Measurements from ENCODE around the gene ACAD8. TPM values are rescaled to one million over a fixed set of nuclear protein-coding genes. Genes with fewer than 3 reads are reported as not detected.
A peak's percentile ranks its signal among the peaks of the same experiment; 100 is the strongest.
"Not testable (repeated sequence)": the region's sequence is repeated elsewhere in the genome, so short reads cannot be mapped to it uniquely, and the experiment has no call there.

Gene ACAD8
- total RNA-seq, 3 donors from 2014 or later = 20.5 to 46.2 (median 40.4) TPM

GRCh38 chr11:134276396-134277182 lies 23.2 kb downstream of the ACAD8 start:
- peak overlapping the region; percentile 13 to 64 (median 45) for H3K4me3 ChIP-seq
- TF ChIP-seq POLR2AphosphoS5 (IDR thresholded peaks at IDR 0.05) (no peak), CTCF (IDR thresholded peaks at IDR 0.05) (no peak), POLR2A (IDR thresholded peaks at IDR 0.05) (no peak)
- peaks cover 0 to 61% of the 10 kb centered on the region in 2 donors for H3K27me3 ChIP-seq
- H3K9me3 ChIP-seq = no peaks in the 10 kb centered on the region
- H3K27ac ChIP-seq = no peak overlapping the region
- H3K36me3 ChIP-seq = no peaks in the 10 kb centered on the region
- DNase-seq (ENCODE audit: low spot score in 2 of 2) = peak in 1 of 2 donors; percentile 6
- intact Hi-C loops (cut with DNase I; ENCODE audit: low total_unique reads) = no loop called here
- peaks cover 3 to 6% of the 10 kb centered on the region in 2 donors for H3K4me1 ChIP-seq

GRCh38 chr11:134277183-134278001 lies 24.0 kb downstream of the ACAD8 start:
- DNase-seq (ENCODE audit: low spot score in 2 of 2) = peak in 1 of 2 donors; percentile 16
- Histone ChIP-seq H3K4me1 (peaks cover 3 to 6% of the 10 kb centered on the region in 2 donors), H3K4me3 (peak overlapping the region in 2 of 3 donors; percentile 45 to 64), H3K27ac (no peak overlapping the region), H3K27me3 (peaks cover 0 to 53% of the 10 kb centered on the region in 2 donors), H3K36me3 (no peaks in the 10 kb centered on the region), H3K9me3 (no peaks in the 10 kb centered on the region)
- no peak for TF ChIP-seq POLR2A (IDR thresholded peaks at IDR 0.05)
- TF ChIP-seq POLR2AphosphoS5 (IDR thresholded peaks at IDR 0.05) = no peak
- no peak for TF ChIP-seq CTCF (IDR thresholded peaks at IDR 0.05)
- intact Hi-C loops (cut with DNase I; ENCODE audit: low total_unique reads) = no loop called here

GRCh38 chr11:134278356-134278755 lies 25.0 kb downstream of the ACAD8 start:
- peak in 1 of 2 donors; percentile 6 for DNase-seq (ENCODE audit: low spot score in 2 of 2)
- H3K4me1 ChIP-seq = peaks cover 3 to 6% of the 10 kb centered on the region in 2 donors
- H3K27me3 ChIP-seq = peaks cover 0 to 43% of the 10 kb centered on the region in 2 donors
- no peak overlapping the region for H3K4me3 ChIP-seq
- TF ChIP-seq CTCF (IDR thresholded peaks at IDR 0.05) (no peak), POLR2AphosphoS5 (IDR thresholded peaks at IDR 0.05) (no peak), POLR2A (IDR thresholded peaks at IDR 0.05) (no peak)
- intact Hi-C loops (cut with DNase I; ENCODE audit: low total_unique reads) = no loop called here
- H3K9me3 ChIP-seq = no peaks in the 10 kb centered on the region
- no peaks in the 10 kb centered on the region for H3K36me3 ChIP-seq
- H3K27ac ChIP-seq = no peak overlapping the region

- H3K27ac ChIP-seq; H3K36me3 ChIP-seq; intact Hi-C loops (cut with DNase I; ENCODE audit: low total_unique reads); H3K4me3 ChIP-seq; DNase-seq (ENCODE audit: low spot score in 2 of 2); H3K9me3 ChIP-seq; H3K4me1 ChIP-seq: not testable (repeated sequence)
- peaks cover 0 to 13% of the 10 kb centered on the region in 2 donors for H3K27me3 ChIP-seq
These were observed 28.3 kb downstream of the ACAD8 start for GRCh38 chr11:134281635-134282034.

GRCh38 chr11:134282121-134283045 lies 29.0 kb downstream of the ACAD8 start:
- DNase-seq (ENCODE audit: low spot score in 2 of 2) = no peak
- no peak for TF ChIP-seq CTCF (IDR thresholded peaks at IDR 0.05)
- no peak for TF ChIP-seq POLR2A (IDR thresholded peaks at IDR 0.05)
- TF ChIP-seq POLR2AphosphoS5 (IDR thresholded peaks at IDR 0.05) = no peak
- Histone ChIP-seq H3K9me3 (no peaks in the 10 kb centered on the region), H3K4me1 (no peaks in the 10 kb centered on the region), H3K36me3 (no peaks in the 10 kb centered on the region), H3K27ac (no peak overlapping the region), H3K4me3 (no peak overlapping the region), H3K27me3 (peaks cover 0 to 6% of the 10 kb centered on the region in 2 donors)
- intact Hi-C loops (cut with DNase I; ENCODE audit: low total_unique reads) = no loop called here

Data from breast epithelium (tissue), 4 donors.